ENCODE results near the gene CDH16. TPM values are rescaled to one million over a fixed set of nuclear protein-coding genes. Genes with fewer than 3 reads are reported as not detected.

CDH16 gene
- total and polyA plus RNA-seq, 2 donors (not counting 3 experiments of a cell fraction or from before 2014, with no cell fraction given), result not detected

DNA sequence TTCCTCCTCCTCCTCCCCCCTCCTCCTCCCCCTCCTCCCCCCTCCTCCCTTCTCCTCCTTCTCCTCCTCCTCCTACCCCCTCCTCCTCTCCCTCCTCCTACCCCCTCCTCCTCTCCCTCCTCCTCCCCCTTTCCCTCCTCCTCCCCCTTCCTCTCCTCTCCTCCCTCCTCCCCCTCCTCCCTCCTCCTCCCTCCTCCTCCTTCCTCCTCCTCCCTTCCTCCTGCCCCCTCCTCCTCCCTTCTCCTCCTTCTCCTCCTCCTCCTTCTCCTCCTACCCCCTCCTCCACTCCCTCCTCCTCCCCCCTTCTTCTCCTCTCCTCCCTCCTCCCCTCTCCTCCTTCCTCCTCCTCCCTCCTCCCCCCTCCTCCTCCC is 45.0 kb downstream of the CDH16 start:
- DNase-seq (ENCODE audit: low read depth, low spot score), result no peak
- FAIRE-seq, result no peak
- Histone ChIP-seq H3K4me1 (ENCODE audit: control insufficient read depth, extremely low read depth, insufficient read depth, low read length) (peaks cover 12% of the 10 kb centered on the region), H2AFZ (ENCODE audit: low read depth, low read length) (no peak overlapping the region), H3K9ac (replicated peaks; ENCODE audit: extremely low read depth, insufficient read depth, low read length) (no peak overlapping the region), H3K4me3 (replicated peaks in 1 of 3; ENCODE audit: insufficient read depth in 1 of 3, low read depth in 1 of 3, low read length in 3 of 3) (no peak overlapping the region), H3K4me2 (ENCODE audit: insufficient read depth, low read length) (no peak overlapping the region), H3K27ac (ENCODE audit: insufficient read depth, low read depth, low read length) (no peak overlapping the region), H3K9me3 (replicated peaks; ENCODE audit: control insufficient read depth, insufficient read depth, low read length) (no peaks in the 10 kb centered on the region), H3K27me3 (ENCODE audit: control insufficient read depth in 2 of 2, insufficient read depth in 2 of 2, low read length in 2 of 2) (peaks cover 0 to 2% of the 10 kb centered on the region in 2 experiments), H3K36me3 (ENCODE audit: control insufficient read depth in 2 of 2, extremely low read depth in 1 of 2, insufficient read depth in 2 of 2, low read length in 2 of 2) (no peaks in the 10 kb centered on the region), H3K79me2 (ENCODE audit: control insufficient read depth, insufficient read depth, low read length) (no peaks in the 10 kb centered on the region), H4K20me1 (replicated peaks; ENCODE audit: control insufficient read depth, extremely low read depth, insufficient read depth, low read length) (no peaks in the 10 kb centered on the region), H3K9me1 (replicated peaks; ENCODE audit: control insufficient read depth, extremely low read depth, insufficient read depth, low read length) (no peaks in the 10 kb centered on the region)
- ChIA-PET CTCF (interaction anchor here (1.0 to 3.7 kb wide), 28 partner anchors 8 to 467 kb away, joined by 3 to 69 read pairs (median 4); partner anchors contain the start of genes CA7, CMTM2 and NAE1), POLR2A (interaction anchor here (0.5 to 1.2 kb wide), 2 partner anchors 43 to 136 kb away, joined by 6 to 11 read pairs; partner anchors contain the start of gene NAE1)
- no TSS peak for BruUV-seq (replicated peaks)
- intact Hi-C loops (cut with micrococcal nuclease) (loop anchor here (1.0 kb wide), 4 partner anchors 42 to 211 kb away; no protein-coding TSS in a partner anchor), dilution Hi-C loops (cut with MboI; ENCODE audit: extremely low pct_ligation_motif_present, low sequenced_read_pairs) (no loop called here)
- no peak for TF ChIP-seq FOS (IDR thresholded peaks at IDR 0.05; ENCODE audit: borderline replicate concordance, insufficient read depth, low read length)
- no peak for TF ChIP-seq GATA2 (IDR thresholded peaks at IDR 0.05; ENCODE audit: insufficient read depth, insufficient read length, low read depth, low read length)
- TF ChIP-seq, protein P1, sequence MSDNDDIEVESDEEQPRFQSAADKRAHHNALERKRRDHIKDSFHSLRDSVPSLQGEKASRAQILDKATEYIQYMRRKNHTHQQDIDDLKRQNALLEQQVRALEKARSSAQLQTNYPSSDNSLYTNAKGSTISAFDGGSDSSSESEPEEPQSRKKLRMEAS (IDR thresholded peaks at IDR 0.05; ENCODE audit: insufficient read depth, insufficient read length), result no peak
- TF ChIP-seq POLR2A (IDR thresholded peaks at IDR 0.05; ENCODE audit: low read depth, low read length), result no peak
- TF ChIP-seq EZH2 (IDR thresholded peaks at IDR 0.05; ENCODE audit: borderline replicate concordance, low read depth, low read length, severe bottlenecking), result no peak

DNA sequence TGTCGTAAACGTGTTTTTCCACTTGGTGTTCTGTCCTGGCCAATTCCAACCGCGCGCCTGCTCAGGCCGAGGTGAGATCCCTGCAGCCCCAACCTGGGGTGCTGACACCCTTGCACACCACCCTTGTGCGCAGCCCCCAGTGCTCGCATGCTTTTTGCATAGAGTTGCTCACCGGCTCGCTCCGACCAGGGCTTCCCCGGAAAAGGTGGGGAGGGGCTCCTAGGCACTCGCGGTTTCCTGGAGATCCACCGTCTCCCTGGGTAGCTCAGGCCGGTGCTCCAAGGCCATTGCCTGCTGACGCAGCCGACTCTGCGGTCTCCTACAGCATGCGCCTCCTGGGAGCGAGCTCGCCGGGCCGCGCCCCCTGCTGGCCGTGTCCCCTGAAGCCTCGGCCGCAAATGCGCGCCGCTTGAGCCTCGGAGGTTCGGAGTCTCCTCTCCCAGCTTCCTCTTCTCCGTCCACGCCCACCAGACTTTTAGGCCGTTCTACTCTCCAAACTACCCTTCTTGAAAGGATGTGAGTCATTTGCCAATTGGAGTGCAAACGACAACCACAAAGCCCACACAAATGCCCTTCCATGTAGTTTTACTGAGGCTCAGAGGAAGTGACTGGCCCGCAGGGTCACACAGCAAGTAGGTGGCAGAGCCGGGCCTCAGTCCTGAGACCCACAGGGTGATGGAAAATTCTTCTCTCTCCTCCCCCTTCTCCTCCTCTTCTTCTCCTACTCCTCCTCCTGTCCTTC is 45.6 kb downstream of the CDH16 start:
- peaks cover 12% of the 10 kb centered on the region for H3K4me1 ChIP-seq (ENCODE audit: control insufficient read depth, extremely low read depth, insufficient read depth, low read length)
- no peaks in the 10 kb centered on the region for H3K9me1 ChIP-seq (replicated peaks; ENCODE audit: control insufficient read depth, extremely low read depth, insufficient read depth, low read length)
- no peaks in the 10 kb centered on the region for H3K79me2 ChIP-seq (ENCODE audit: control insufficient read depth, insufficient read depth, low read length)
- intact Hi-C loops (cut with micrococcal nuclease), result loop anchor here (1.0 kb wide), 4 partner anchors 42 to 211 kb away; no protein-coding TSS in a partner anchor
- H3K36me3 ChIP-seq (ENCODE audit: control insufficient read depth in 2 of 2, extremely low read depth in 1 of 2, insufficient read depth in 2 of 2, low read length in 2 of 2), result no peaks in the 10 kb centered on the region
- ChIA-PET POLR2A (interaction anchor here (0.5 to 1.2 kb wide), 3 partner anchors 42 to 135 kb away, joined by 3 to 11 read pairs (median 6); partner anchors contain the start of genes CIAO2B and NAE1), CTCF (interaction anchor here (0.7 to 3.7 kb wide), 33 partner anchors 9 to 466 kb away, joined by 3 to 69 read pairs (median 4); partner anchors contain the start of genes CA7, CMTM2 and NAE1)
- H3K9ac ChIP-seq (replicated peaks; ENCODE audit: extremely low read depth, insufficient read depth, low read length), result no peak overlapping the region
- H3K9me3 ChIP-seq (replicated peaks; ENCODE audit: control insufficient read depth, insufficient read depth, low read length), result no peaks in the 10 kb centered on the region
- H3K4me3 ChIP-seq (replicated peaks in 1 of 3; ENCODE audit: insufficient read depth in 1 of 3, low read depth in 1 of 3, low read length in 3 of 3), result no peak overlapping the region
- H2AFZ ChIP-seq (ENCODE audit: low read depth, low read length), result peak overlapping the region; percentile 2
- DNase-seq (ENCODE audit: low read depth, low spot score) (peak; percentile 96), FAIRE-seq (peak; percentile 98)
- H4K20me1 ChIP-seq (replicated peaks; ENCODE audit: control insufficient read depth, extremely low read depth, insufficient read depth, low read length), result no peaks in the 10 kb centered on the region
- H3K27ac ChIP-seq (ENCODE audit: insufficient read depth, low read depth, low read length), result no peak overlapping the region
- peaks cover 0 to 2% of the 10 kb centered on the region in 2 experiments for H3K27me3 ChIP-seq (ENCODE audit: control insufficient read depth in 2 of 2, insufficient read depth in 2 of 2, low read length in 2 of 2)
- BruUV-seq (replicated peaks), result no TSS peak
- TF ChIP-seq POLR2A (IDR thresholded peaks at IDR 0.05; ENCODE audit: low read depth, low read length), result peak; percentile 58
- no peak for TF ChIP-seq MYC (IDR thresholded peaks at IDR 0.05; ENCODE audit: low read depth, low read length)
- TF ChIP-seq POLR2AphosphoS5 (IDR thresholded peaks at IDR 0.05; ENCODE audit: insufficient read depth, low read depth, low read length), result peak; percentile 94
- TF ChIP-seq JUN (IDR thresholded peaks at IDR 0.05; ENCODE audit: borderline replicate concordance, insufficient read depth, insufficient read length, low read depth), result peak; percentile 94
- TF ChIP-seq, protein P1 (IDR thresholded peaks at IDR 0.05; ENCODE audit: insufficient read depth, insufficient read length), result peak; percentile 23
- TF ChIP-seq GATA2 (IDR thresholded peaks at IDR 0.05; ENCODE audit: insufficient read depth, insufficient read length, low read depth, low read length), result no peak
- TF ChIP-seq EZH2 (IDR thresholded peaks at IDR 0.05; ENCODE audit: borderline replicate concordance, low read depth, low read length, severe bottlenecking), result no peak
- TF ChIP-seq, protein P2, sequence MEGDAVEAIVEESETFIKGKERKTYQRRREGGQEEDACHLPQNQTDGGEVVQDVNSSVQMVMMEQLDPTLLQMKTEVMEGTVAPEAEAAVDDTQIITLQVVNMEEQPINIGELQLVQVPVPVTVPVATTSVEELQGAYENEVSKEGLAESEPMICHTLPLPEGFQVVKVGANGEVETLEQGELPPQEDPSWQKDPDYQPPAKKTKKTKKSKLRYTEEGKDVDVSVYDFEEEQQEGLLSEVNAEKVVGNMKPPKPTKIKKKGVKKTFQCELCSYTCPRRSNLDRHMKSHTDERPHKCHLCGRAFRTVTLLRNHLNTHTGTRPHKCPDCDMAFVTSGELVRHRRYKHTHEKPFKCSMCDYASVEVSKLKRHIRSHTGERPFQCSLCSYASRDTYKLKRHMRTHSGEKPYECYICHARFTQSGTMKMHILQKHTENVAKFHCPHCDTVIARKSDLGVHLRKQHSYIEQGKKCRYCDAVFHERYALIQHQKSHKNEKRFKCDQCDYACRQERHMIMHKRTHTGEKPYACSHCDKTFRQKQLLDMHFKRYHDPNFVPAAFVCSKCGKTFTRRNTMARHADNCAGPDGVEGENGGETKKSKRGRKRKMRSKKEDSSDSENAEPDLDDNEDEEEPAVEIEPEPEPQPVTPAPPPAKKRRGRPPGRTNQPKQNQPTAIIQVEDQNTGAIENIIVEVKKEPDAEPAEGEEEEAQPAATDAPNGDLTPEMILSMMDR (IDR thresholded peaks at IDR 0.05; ENCODE audit: extremely low read depth in 1 of 2, insufficient read depth in 1 of 2, low read depth in 1 of 2, low read length in 2 of 2), result peak; percentile 99
- TF ChIP-seq FOS (IDR thresholded peaks at IDR 0.05; ENCODE audit: borderline replicate concordance, insufficient read depth, low read length), result peak; percentile 95
- dilution Hi-C loops (cut with MboI; ENCODE audit: extremely low pct_ligation_motif_present, low sequenced_read_pairs), result no loop called here
- H3K4me2 ChIP-seq (ENCODE audit: insufficient read depth, low read length), result peak overlapping the region; percentile 21
